SU-DHL-6 (cell line): Measurements from ENCODE around the gene TMEM8B.

Experiments
- H2AFZ ChIP-seq: fragments of 200-600 bp; sonication (generic); 2 replicates; pipeline ENCODE4 v1.6.1; 2014; ENCODE audit warnings: low read depth, mild to moderate bottlenecking, moderate library complexity, mixed read lengths, antibody characterized with exemption, low read length; ENCODE audit not compliant: severe bottlenecking
- H3F3A ChIP-seq: fragments of 200-600 bp; shearing (Covaris generic); 2 replicates; pipeline ENCODE4 v1.6.0; 2016; ENCODE audit warnings: antibody characterized with exemption, mild to moderate bottlenecking; ENCODE audit not compliant: insufficient read depth
- H3K27ac ChIP-seq: fragments of 200-600 bp; sonication (generic); 2 replicates; pipeline ENCODE4 v1.5.1; 2016; ENCODE audit warnings: low read depth, mild to moderate bottlenecking, low read length, moderate library complexity, mixed read lengths
- H3K27me3 ChIP-seq: fragments of 200-600 bp; sonication (generic), shearing (Covaris generic); 2 replicates; pipeline ENCODE4 v1.6.0; 2014; ENCODE audit warnings: mild to moderate bottlenecking, low read length
- H3K36me3 ChIP-seq: fragments of 200-600 bp; sonication (generic); 2 replicates; pipeline ENCODE4 v1.6.1; 2014; ENCODE audit warnings: mild to moderate bottlenecking, low read length, mixed read lengths
- H3K4me2 ChIP-seq: fragments of 300-600, 200-600 bp; shearing (Covaris generic), sonication (generic); 2 replicates; pipeline ENCODE4 v1.6.0; 2014; ENCODE audit warnings: low read length, low read depth, mild to moderate bottlenecking; ENCODE audit not compliant: poor library complexity, severe bottlenecking
- H3K4me3 ChIP-seq: fragments of 200-600 bp; sonication (generic); 2 replicates; pipeline ENCODE4 v1.5.1; 2014; ENCODE audit warnings: antibody characterized with exemption, low read length, mild to moderate bottlenecking, mixed read lengths; ENCODE audit not compliant: insufficient read depth, poor library complexity, severe bottlenecking
- H3K79me2 ChIP-seq: fragments of 200-600 bp; sonication (generic); 2 replicates; pipeline ENCODE4 v1.6.1; 2014; ENCODE audit warnings: mild to moderate bottlenecking, low read length, moderate library complexity; ENCODE audit not compliant: insufficient read depth
- H3K9ac ChIP-seq: fragments of 200-600 bp; sonication (generic); 2 replicates; pipeline ENCODE4 v1.7.0; 2014; ENCODE audit warnings: mild to moderate bottlenecking, low read length
- H3K9me2 ChIP-seq: fragments of 200-600 bp; sonication (generic); replicated peaks from 2 replicates; pipeline ENCODE4 v1.6.1; 2014; ENCODE audit warnings: low read length; ENCODE audit not compliant: insufficient read depth
- H3K9me3 ChIP-seq: fragments of 200-600 bp; sonication (generic); 2 replicates; pipeline ENCODE4 v1.6.1; 2014; ENCODE audit warnings: low read length, mixed read lengths; ENCODE audit not compliant: insufficient read depth
- H4K20me1 ChIP-seq: fragments of 200-600 bp; sonication (generic); 2 replicates; pipeline ENCODE4 v1.6.1; 2014; ENCODE audit warnings: low read depth, mild to moderate bottlenecking, antibody characterized with exemption, low read length, moderate library complexity, mixed read lengths
- EZH2phosphoT487 ChIP-seq: fragments of 200-600 bp; sonication (generic), shearing (Covaris generic); conservative IDR thresholded peaks from 2 replicates; pipeline ENCODE4 v1.6.1; 2018; ENCODE audit warnings: mild to moderate bottlenecking, antibody characterized with exemption, low read length, moderate library complexity, mixed read lengths
- TF ChIP-seq, protein P1 (sequence below): fragments of 200-600 bp; sonication (generic); IDR thresholded peaks from one replicate; pipeline ENCODE4 v1.5.1; 2017; ENCODE audit warnings: antibody characterized with exemption, mild to moderate bottlenecking, low read length, moderate library complexity; ENCODE audit not compliant: insufficient read depth, poor library complexity, severe bottlenecking

The TMEM8B gene

DNA sequence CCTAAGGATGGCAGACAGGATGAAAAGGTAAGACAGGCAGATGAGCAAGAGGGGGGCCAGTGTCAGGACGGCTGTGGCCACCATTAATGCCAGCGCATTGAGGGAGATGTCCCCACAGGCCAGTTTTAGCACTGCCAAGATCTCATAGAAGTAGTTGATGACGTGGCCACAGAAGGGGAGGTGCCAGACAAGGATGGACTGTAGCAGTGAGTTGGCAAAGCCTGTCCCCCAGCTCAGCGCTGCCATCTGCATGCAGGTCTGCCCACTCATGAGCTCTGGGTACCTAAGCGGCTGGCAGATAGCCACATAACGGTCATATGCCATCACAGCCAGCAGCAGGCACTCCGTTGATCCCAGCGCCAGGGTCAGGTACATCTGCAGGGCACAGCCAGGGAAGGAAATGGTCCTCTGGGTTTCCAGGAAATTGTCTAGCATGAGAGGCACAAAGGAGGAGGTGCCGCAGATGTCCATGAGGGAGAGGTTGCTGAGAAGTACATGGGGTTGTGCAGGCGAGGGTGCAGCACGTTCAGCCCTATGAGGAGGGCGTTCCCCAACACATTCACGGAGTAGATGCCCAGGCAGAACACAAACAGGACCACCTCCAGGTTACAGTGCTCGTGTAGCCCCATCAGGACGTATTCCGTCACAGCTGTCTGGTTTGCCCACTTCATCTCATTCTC lies 30.4 kb downstream of the TMEM8B start:
- Histone ChIP-seq H3K4me2 (no peak overlapping the region), H3K9me2 (no peaks in the 10 kb centered on the region), H4K20me1 (no peaks in the 10 kb centered on the region), H3K9ac (no peak overlapping the region), H3K4me3 (no peak overlapping the region), H3K27ac (no peak overlapping the region), H2AFZ (no peak overlapping the region), H3F3A (no peaks in the 10 kb centered on the region), H3K27me3 (no peaks in the 10 kb centered on the region), H3K36me3 (no peaks in the 10 kb centered on the region), H3K79me2 (no peaks in the 10 kb centered on the region), H3K9me3 (no peaks in the 10 kb centered on the region)
- no peak for TF ChIP-seq EZH2phosphoT487
- TF ChIP-seq, protein P1, sequence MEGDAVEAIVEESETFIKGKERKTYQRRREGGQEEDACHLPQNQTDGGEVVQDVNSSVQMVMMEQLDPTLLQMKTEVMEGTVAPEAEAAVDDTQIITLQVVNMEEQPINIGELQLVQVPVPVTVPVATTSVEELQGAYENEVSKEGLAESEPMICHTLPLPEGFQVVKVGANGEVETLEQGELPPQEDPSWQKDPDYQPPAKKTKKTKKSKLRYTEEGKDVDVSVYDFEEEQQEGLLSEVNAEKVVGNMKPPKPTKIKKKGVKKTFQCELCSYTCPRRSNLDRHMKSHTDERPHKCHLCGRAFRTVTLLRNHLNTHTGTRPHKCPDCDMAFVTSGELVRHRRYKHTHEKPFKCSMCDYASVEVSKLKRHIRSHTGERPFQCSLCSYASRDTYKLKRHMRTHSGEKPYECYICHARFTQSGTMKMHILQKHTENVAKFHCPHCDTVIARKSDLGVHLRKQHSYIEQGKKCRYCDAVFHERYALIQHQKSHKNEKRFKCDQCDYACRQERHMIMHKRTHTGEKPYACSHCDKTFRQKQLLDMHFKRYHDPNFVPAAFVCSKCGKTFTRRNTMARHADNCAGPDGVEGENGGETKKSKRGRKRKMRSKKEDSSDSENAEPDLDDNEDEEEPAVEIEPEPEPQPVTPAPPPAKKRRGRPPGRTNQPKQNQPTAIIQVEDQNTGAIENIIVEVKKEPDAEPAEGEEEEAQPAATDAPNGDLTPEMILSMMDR: no peak

DNA sequence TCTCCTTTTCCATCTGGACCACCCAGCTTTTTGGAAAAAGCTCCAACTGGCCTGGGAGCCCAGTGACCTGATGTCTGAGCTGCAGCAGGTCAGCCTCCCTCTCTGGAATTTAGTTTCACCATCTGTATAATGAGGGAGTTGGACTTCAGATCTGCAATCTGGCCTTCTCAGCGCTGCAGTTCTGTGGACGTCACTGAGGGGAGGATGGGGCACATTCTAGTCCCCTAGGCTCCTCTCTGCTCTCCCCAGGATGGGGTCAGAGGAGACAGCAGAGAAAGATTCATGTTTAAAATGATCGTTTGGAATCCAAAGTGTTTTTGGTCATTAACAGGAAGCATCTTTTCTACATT lies 30.9 kb downstream of the TMEM8B start:
- no peaks in the 10 kb centered on the region for H3F3A ChIP-seq
- TF ChIP-seq EZH2phosphoT487: no peak
- TF ChIP-seq, protein P1: no peak
- no peak overlapping the region for H3K4me3 ChIP-seq
- no peak overlapping the region for H3K4me2 ChIP-seq
- H3K27me3 ChIP-seq: no peaks in the 10 kb centered on the region
- no peak overlapping the region for H2AFZ ChIP-seq
- no peaks in the 10 kb centered on the region for H3K9me2 ChIP-seq
- no peaks in the 10 kb centered on the region for H3K36me3 ChIP-seq
- no peaks in the 10 kb centered on the region for H4K20me1 ChIP-seq
- H3K79me2 ChIP-seq: no peaks in the 10 kb centered on the region
- H3K9me3 ChIP-seq: no peaks in the 10 kb centered on the region
- no peak overlapping the region for H3K9ac ChIP-seq
- H3K27ac ChIP-seq: no peak overlapping the region

GRCh38 chr9:35861161-35861897 lies 32.3 kb downstream of the TMEM8B start:
- TF ChIP-seq EZH2phosphoT487: no peak
- TF ChIP-seq, protein P1: no peak
- H4K20me1 ChIP-seq: no peaks in the 10 kb centered on the region
- H3K4me2 ChIP-seq: no peak overlapping the region
- no peaks in the 10 kb centered on the region for H3K9me2 ChIP-seq
- no peak overlapping the region for H3K27ac ChIP-seq
- H2AFZ ChIP-seq: no peak overlapping the region
- no peaks in the 10 kb centered on the region for H3K36me3 ChIP-seq
- no peaks in the 10 kb centered on the region for H3F3A ChIP-seq
- H3K4me3 ChIP-seq: no peak overlapping the region
- no peak overlapping the region for H3K9ac ChIP-seq
- no peaks in the 10 kb centered on the region for H3K79me2 ChIP-seq
- no peaks in the 10 kb centered on the region for H3K27me3 ChIP-seq
- no peaks in the 10 kb centered on the region for H3K9me3 ChIP-seq
